Stimulated activated CD4-positive, alpha-beta T cell treated with anti-CD3 and anti-CD28 coated beads, TNF-alpha, amount 100 ng/mL, for 4 hours (primary cell): Measurements from ENCODE around the gene SCGB2A2.

Source experiments
- DNase-seq, 3 experiments: peaks; one replicate each; pipeline ENCODE4 v3.0.0-alpha.2; 2020; ENCODE audit warnings: low read depth in 3 of 3

SCGB2A2 gene

GRCh38 chr11:62306227-62306626, 36.3 kb downstream of the SCGB2A2 start:
- DNase-seq, result no peak

GRCh38 chr11:62307950-62308349, 38.0 kb downstream of the SCGB2A2 start:
- no peak for DNase-seq

- DNase-seq, result no peak
These were observed 40.0 kb downstream of the SCGB2A2 start for GRCh38 chr11:62309991-62310390.

- no peak for DNase-seq
These were observed 45.5 kb downstream of the SCGB2A2 start for GRCh38 chr11:62315431-62315830.

DNA sequence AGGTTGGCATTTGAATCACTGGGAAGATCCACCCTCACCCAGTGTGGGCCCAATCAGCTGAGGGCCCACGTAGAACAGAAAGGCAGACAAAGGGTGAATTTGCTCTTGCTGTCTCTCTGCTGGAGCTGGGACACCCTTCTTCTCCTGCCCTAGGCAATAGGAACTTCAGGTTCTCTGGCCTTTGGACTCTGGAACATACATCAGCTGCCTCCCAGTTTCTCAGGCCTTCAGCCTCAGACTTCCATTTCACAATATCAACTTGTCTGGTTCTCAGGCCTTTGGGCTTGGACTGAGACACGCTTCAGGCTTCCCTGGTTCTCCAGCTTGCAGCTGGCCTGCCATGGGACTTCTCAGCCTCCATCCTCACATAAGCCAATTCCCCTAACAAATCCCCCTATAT, 52.6 kb downstream of the SCGB2A2 start:
- DNase-seq, result no peak
